Right lobe of liver (tissue), 6 donors: Measurements from ENCODE around the gene TSEN34. TPM values are rescaled to one million over a fixed set of nuclear protein-coding genes. Genes with fewer than 3 reads are reported as not detected.
A peak's percentile ranks its signal among the peaks of the same experiment; 100 is the strongest.
"Not testable (repeated sequence)": the region's sequence is repeated elsewhere in the genome, so short reads cannot be mapped to it uniquely, and the experiment has no call there.

ENCODE experiments used
- ATAC-seq, 4 donors: fragments of 200-7000 bp; cut with Tn5 transposase; one replicate each; pipeline ENCODE4 v1.9.1; 2020; ENCODE audit warnings: mild to moderate bottlenecking in 4 of 4, moderate library complexity in 4 of 4
- DNase-seq, 3 donors: peaks; one replicate each; pipeline ENCODE4 v3.0.0-alpha.2; 2020
- H3K27ac ChIP-seq, 3 donors: fragments of 200-600 bp; one replicate each; pipeline ENCODE4 v1.8.0; 2022
- H3K27me3 ChIP-seq, 2 donors: fragments of 200-600 bp; one replicate each; pipeline ENCODE4 v1.8.0; 2022
- H3K36me3 ChIP-seq, 4 donors: fragments of 200-600 bp; sonication (generic) in 1 of 4; one replicate each; pipeline versions ENCODE4 v1.5.1 to v1.8.0; 2017 to 2022; ENCODE audit warnings: control low read depth in 1 of 4
- H3K4me1 ChIP-seq, 4 donors: fragments of 200-600 bp; sonication (generic) in 1 of 4; one replicate each; pipeline versions ENCODE4 v1.5.1 to v1.8.0; 2017 to 2022; ENCODE audit warnings: control low read depth in 1 of 4
- H3K4me3 ChIP-seq, 3 donors: fragments of 200-600 bp; one replicate each; pipeline ENCODE4 v1.8.0; 2022
- H3K9me3 ChIP-seq, 4 donors: fragments of 200-600 bp; sonication (generic) in 1 of 4; one replicate each; pipeline versions ENCODE4 v1.5.1 to v1.8.0; 2017 to 2022; ENCODE audit warnings: control low read depth in 1 of 4
- POLR2A ChIP-seq: fragments of 450-650 bp; IDR thresholded peaks from one replicate; pipeline ENCODE4 v1.6.1; 2017; ENCODE audit warnings: antibody characterized with exemption, mild to moderate bottlenecking
- WGBS: methylation state at CpG from one replicate; pipeline ENCODE4 v1.1.6; 2018; ENCODE audit warnings: low coverage, low lambda C conversion rate; ENCODE audit not compliant: insufficient coverage; ENCODE audit errors: missing lambda C conversion rate; 5-methylcytosine and 5-hydroxymethylcytosine counted together
- intact Hi-C, 2 donors: fragments of 100-400 bp; cut with DNase I; formaldehyde crosslinking; loops; one replicate each; pipeline versions ENCODE4 v1.11.2 to v1.14.1; 2022
- total RNA-seq, 6 experiments: library from RNA; depleted of rRNA in 2 of 6; stranded (reverse); fragments of >200 nt in 2 of 6; fragmentation: NEBNext Ultra II Directional in 3 of 6; extraction: Animal tissue kit (Norgen Biotek cat#: 25700) in 3 of 6; gene quantifications; one replicate each; pipeline versions ENCODE4 v1.1.0 to v1.2.4, GENCODE V29; 2016 to 2023
- TF ChIP-seq, protein P1 (sequence below), 4 donors: fragments of 200-600 bp in 3 of 4; fragments of 450-650 bp in 1 of 4; IDR thresholded peaks; one replicate each; pipeline versions ENCODE4 v1.5.1 to v1.8.0; 2016 to 2022; ENCODE audit warnings: antibody characterized with exemption in 4 of 4, mild to moderate bottlenecking in 2 of 4
- donor health status: DM: no; HTN: yes; CAD: no.
- donor health status: DM: no; HTN: no; CAD: no.
- donor health status: DM: no; HTN: no; CAD: no.
- donor health status: DM: no; HTN: yes; CAD: no.
- donor health status: DM: no; HTN: yes; CAD: no.

TSEN34 gene
- total RNA-seq, 6 experiments from 2014 or later: 11.8 to 31.9 (median 17.9) TPM

DNA sequence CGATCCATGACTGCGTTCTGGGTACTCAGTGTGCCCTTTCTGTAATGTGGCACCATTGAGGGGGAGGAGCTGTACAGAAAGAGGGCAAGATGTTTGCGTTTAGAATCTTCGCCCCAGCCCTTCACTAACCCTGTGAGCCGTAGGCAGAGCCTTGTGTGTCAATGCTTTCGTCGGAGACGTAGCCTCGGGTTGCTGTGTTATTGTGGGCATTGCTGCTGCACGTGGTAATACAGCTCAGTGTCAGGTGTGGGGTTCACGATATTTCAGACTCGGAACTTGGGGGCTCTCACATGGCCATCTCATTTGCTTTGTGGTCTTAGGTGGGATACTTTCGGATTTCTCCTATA is 15.7 kb downstream of the TSEN34 start:
- H3K27me3 ChIP-seq: no peaks in the 10 kb centered on the region
- no peak for TF ChIP-seq POLR2A
- TF ChIP-seq, protein P1, sequence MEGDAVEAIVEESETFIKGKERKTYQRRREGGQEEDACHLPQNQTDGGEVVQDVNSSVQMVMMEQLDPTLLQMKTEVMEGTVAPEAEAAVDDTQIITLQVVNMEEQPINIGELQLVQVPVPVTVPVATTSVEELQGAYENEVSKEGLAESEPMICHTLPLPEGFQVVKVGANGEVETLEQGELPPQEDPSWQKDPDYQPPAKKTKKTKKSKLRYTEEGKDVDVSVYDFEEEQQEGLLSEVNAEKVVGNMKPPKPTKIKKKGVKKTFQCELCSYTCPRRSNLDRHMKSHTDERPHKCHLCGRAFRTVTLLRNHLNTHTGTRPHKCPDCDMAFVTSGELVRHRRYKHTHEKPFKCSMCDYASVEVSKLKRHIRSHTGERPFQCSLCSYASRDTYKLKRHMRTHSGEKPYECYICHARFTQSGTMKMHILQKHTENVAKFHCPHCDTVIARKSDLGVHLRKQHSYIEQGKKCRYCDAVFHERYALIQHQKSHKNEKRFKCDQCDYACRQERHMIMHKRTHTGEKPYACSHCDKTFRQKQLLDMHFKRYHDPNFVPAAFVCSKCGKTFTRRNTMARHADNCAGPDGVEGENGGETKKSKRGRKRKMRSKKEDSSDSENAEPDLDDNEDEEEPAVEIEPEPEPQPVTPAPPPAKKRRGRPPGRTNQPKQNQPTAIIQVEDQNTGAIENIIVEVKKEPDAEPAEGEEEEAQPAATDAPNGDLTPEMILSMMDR (IDR thresholded peaks at IDR 0.05): no peak
- DNase-seq: no peak
- ATAC-seq: no peak
- peak overlapping the region; percentile 78 to 98 (median 86) for H3K27ac ChIP-seq
- intact Hi-C loops: no loop called here
- H3K9me3 ChIP-seq: no peaks in the 10 kb centered on the region
- peak overlapping the region in 1 of 3 donors; percentile 18 for H3K4me3 ChIP-seq
- H3K4me1 ChIP-seq: peaks cover 0 to 94% (median 53%) of the 10 kb centered on the region in 4 donors
- WGBS: 73% methylated on average over 9 of the region's 13 CpGs
- H3K36me3 ChIP-seq: peaks cover 17 to 62% (median 36%) of the 10 kb centered on the region in 4 donors

DNA sequence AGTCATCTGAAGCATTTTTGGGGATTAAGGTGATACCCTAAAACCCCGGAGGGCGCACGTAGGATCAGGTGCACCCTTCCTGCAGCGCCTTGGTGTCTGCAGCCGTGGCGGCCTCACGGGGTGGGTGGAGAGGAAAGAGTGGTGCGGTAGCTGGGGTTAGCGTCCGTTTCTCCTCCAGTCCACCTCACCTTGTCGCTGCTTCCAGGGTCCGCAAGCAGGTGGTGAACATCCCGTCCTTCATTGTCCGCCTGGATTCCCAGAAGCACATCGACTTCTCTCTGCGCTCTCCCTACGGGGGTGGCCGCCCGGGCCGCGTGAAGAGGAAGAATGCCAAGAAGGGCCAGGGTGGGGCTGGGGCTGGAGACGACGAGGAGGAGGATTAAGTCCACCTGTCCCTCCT is 16.1 kb downstream of the TSEN34 start:
- peaks cover 16 to 58% (median 33%) of the 10 kb centered on the region in 4 donors for H3K36me3 ChIP-seq
- H3K4me3 ChIP-seq, intact Hi-C loops, ATAC-seq, H3K9me3 ChIP-seq, H3K27me3 ChIP-seq: not testable (repeated sequence)
- DNase-seq: peak in 1 of 3 donors; percentile 37
- peak overlapping the region; percentile 78 to 98 (median 86) for H3K27ac ChIP-seq
- peaks cover 0 to 90% (median 51%) of the 10 kb centered on the region in 4 donors for H3K4me1 ChIP-seq
- WGBS: 73% methylated on average over 19 of the region's 23 CpGs

DNA sequence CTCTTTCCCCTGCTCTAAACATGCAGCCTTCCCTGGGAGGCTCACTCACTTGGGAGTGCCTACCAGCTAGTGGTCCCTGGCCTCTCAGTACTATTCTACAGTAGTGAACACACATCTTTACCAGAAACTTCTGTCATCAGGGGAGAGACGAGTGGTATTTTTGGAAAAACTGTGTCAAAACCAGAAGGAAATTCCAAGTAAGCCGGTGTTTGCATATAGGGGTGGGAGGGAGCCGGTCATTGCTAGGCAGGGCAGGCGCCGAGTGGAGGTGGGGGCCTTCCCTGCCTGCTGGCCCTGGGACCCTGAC is 16.5 kb downstream of the TSEN34 start:
- Histone ChIP-seq H3K4me3 (no peak overlapping the region), H3K27ac (peak overlapping the region; percentile 78 to 98 (median 86)), H3K9me3 (no peaks in the 10 kb centered on the region), H3K4me1 (peaks cover 0 to 86% (median 48%) of the 10 kb centered on the region in 4 donors), H3K27me3 (no peaks in the 10 kb centered on the region), H3K36me3 (peaks cover 12 to 54% (median 31%) of the 10 kb centered on the region in 4 donors)
- TF ChIP-seq, protein P1 (IDR thresholded peaks at IDR 0.05): no peak
- no peak for TF ChIP-seq POLR2A
- no peak for DNase-seq
- WGBS: 36% methylated on average over 5 of the region's 5 CpGs
- intact Hi-C loops: no loop called here
- no peak for ATAC-seq

DNA sequence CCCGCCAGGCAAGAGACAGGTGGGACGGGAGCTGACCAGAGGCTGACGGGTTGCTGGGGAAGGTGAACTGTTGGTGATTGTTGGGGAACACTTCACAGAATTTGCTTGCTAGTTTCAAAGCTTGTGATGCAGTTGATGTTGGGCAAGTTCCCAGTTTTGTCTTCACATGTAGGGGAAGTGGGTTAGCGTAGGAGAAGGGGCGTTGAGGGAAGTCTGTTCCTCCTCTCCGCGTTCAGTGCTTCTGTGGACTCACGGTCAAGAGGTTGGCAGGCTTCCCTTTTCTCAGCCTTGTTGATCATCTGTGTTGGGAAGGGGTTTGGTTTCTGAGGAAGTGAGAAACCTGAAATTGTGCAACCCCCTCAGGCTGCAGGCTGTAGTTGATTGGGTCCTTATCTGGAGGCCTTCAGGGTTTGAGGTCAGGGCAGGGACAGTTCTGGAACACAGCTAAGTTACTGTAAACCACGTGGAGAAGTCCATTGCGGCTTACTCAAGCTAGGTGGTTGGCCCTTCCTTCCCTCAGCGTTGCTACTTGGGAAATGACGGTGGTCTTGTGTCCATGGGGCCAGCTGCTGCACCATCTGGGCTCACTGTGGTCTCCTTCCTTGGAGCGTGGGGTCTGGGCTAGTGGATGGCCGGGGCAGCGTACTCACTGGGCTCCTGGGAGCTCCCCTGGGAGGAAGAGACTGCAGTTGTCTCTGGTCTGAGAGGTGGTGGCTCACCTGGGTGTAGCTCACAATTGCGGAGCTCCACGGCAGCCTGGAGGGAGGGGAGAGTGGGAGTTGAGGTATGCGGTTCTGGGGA is 17.1 kb downstream of the TSEN34 start:
- Histone ChIP-seq H3K27ac (peak overlapping the region; percentile 86 to 98 (median 91)), H3K4me1 (peaks cover 0 to 81% (median 46%) of the 10 kb centered on the region in 4 donors), H3K36me3 (peaks cover 12 to 48% (median 30%) of the 10 kb centered on the region in 4 donors), H3K4me3 (no peak overlapping the region), H3K9me3 (no peaks in the 10 kb centered on the region), H3K27me3 (no peaks in the 10 kb centered on the region)
- 29% methylated on average over 11 of the region's 18 CpGs for WGBS
- peak; percentile 62 to 77 (median 74) for DNase-seq
- intact Hi-C loops: no loop called here
- TF ChIP-seq POLR2A: peak; percentile 45
- TF ChIP-seq, protein P1 (IDR thresholded peaks at IDR 0.05): no peak
- peak; percentile 37 to 50 (median 43) for ATAC-seq

DNA sequence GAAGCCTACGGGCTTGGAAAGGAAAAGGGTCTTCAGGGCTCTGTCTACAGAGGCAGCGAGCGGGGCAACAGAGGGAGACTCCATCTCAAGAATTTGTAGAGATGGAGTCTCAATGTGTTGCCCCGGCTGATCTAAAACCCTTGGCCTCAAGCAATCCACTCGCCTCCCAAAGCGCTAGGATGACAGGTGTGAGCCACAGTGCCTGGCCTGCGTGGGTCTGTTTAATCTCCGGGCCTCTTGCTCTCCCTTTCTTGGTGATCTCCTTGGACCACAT is 17.6 kb downstream of the TSEN34 start:
- DNase-seq (no peak), ATAC-seq (no peak)
- peaks cover 0 to 79% (median 44%) of the 10 kb centered on the region in 4 donors for H3K4me1 ChIP-seq
- peaks cover 12 to 43% (median 30%) of the 10 kb centered on the region in 4 donors for H3K36me3 ChIP-seq
- TF ChIP-seq POLR2A: no peak
- TF ChIP-seq, protein P1 (IDR thresholded peaks at IDR 0.05): no peak
- no peaks in the 10 kb centered on the region for H3K27me3 ChIP-seq
- intact Hi-C loops: no loop called here
- no peaks in the 10 kb centered on the region for H3K9me3 ChIP-seq
- H3K4me3 ChIP-seq: no peak overlapping the region
- 65% methylated on average over 6 of the region's 8 CpGs for WGBS
- H3K27ac ChIP-seq: peak overlapping the region; percentile 86 to 98 (median 91)
